C4-2B (cell line): ENCODE data around the gene DCLK1.

Source experiments
- H3K27ac ChIP-seq: fragments of 450-650 bp; 2 replicates; pipeline ENCODE4 v1.5.1; 2017
- ZFX ChIP-seq: fragments of 450-650 bp; IDR thresholded peaks from 2 replicates; pipeline ENCODE4 v1.6.1; 2017
- TF ChIP-seq, protein P1 (sequence below): fragments of 450-650 bp; conservative IDR thresholded peaks from 2 replicates; pipeline ENCODE4 v1.5.1; 2017; ENCODE audit warnings: mild to moderate bottlenecking

DCLK1 gene

GRCh38 chr13:35945368-35945767, 185.8 kb downstream of the DCLK1 start:
- no peak overlapping the region for H3K27ac ChIP-seq
- no peak for TF ChIP-seq ZFX
- TF ChIP-seq, protein P1, sequence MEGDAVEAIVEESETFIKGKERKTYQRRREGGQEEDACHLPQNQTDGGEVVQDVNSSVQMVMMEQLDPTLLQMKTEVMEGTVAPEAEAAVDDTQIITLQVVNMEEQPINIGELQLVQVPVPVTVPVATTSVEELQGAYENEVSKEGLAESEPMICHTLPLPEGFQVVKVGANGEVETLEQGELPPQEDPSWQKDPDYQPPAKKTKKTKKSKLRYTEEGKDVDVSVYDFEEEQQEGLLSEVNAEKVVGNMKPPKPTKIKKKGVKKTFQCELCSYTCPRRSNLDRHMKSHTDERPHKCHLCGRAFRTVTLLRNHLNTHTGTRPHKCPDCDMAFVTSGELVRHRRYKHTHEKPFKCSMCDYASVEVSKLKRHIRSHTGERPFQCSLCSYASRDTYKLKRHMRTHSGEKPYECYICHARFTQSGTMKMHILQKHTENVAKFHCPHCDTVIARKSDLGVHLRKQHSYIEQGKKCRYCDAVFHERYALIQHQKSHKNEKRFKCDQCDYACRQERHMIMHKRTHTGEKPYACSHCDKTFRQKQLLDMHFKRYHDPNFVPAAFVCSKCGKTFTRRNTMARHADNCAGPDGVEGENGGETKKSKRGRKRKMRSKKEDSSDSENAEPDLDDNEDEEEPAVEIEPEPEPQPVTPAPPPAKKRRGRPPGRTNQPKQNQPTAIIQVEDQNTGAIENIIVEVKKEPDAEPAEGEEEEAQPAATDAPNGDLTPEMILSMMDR, result no peak

DNA sequence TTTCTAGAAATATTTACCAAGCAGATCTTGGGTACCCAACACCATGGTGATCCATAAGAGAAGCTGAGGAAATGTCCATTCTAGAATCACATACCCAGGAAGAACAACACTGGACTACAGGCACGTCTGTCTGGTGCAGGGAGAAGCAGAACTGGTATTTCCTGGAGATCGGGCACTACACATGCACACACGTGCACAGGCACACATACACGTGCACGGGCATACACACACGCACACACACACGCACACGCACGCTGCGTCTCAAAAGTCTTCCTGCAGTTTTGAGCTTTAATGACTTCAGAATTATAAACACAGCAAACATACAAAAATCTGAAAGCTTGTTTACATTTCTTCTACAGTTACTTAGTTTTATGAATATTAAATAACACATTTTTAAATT, 189.8 kb downstream of the DCLK1 start:
- H3K27ac ChIP-seq, result no peak overlapping the region
- TF ChIP-seq, protein P1, result no peak
- TF ChIP-seq ZFX, result no peak

DNA sequence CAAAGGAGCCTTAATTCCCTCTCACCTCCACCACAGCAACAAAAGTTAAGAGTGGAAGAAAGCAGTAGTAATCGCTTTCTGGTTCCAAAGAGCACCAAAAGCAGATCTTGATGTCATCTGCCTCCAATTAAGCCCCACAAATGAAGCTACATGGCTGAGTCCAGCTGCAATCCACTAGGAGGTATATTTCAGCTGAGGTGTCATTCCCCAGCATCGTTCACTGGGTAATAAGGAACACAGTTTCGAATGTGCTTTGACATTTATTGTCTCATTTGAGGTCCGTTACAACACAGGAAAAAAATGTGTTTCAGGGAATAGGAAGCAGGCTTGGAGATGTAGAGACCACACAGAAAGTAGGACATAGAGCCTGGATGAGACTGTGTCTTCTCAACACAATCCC, 190.4 kb downstream of the DCLK1 start:
- no peak overlapping the region for H3K27ac ChIP-seq
- TF ChIP-seq, protein P1, result no peak
- TF ChIP-seq ZFX, result no peak

DNA sequence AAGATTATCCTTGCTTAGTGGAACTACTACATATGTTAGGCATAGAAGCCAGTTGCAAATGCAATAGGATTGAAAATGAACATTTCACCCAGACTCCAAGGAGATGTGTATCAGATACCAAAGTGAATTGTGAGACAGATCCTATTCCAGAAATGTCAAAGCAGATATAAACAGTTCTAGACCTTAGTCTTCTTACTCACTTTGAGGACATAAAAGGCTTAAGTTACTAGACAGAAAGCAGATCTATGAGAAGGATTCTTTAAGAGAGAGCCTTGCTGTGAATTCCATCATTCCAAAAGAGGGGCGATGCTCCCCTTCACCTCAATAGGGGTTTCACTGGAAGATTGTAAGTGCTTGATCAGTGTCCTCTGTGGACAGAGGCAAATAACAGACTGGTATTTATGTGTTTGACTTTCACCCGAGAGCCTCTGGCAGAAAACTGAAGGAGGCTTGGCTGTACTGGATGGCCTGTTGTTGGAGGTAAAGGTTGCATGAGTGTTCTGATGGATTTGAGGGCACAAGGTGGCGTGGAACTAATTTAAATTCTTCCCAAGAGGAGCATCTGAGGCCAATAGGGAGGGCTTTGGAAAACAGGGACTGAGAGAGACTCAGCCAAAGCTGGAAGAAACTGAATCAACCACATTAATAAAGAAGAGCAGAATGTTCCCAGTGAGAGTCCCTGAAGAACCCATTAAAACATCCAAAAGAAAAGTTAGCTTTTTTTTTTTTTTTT, 194.8 kb downstream of the DCLK1 start:
- TF ChIP-seq, protein P1, result no peak
- TF ChIP-seq ZFX, result no peak
- H3K27ac ChIP-seq, result no peak overlapping the region

DNA sequence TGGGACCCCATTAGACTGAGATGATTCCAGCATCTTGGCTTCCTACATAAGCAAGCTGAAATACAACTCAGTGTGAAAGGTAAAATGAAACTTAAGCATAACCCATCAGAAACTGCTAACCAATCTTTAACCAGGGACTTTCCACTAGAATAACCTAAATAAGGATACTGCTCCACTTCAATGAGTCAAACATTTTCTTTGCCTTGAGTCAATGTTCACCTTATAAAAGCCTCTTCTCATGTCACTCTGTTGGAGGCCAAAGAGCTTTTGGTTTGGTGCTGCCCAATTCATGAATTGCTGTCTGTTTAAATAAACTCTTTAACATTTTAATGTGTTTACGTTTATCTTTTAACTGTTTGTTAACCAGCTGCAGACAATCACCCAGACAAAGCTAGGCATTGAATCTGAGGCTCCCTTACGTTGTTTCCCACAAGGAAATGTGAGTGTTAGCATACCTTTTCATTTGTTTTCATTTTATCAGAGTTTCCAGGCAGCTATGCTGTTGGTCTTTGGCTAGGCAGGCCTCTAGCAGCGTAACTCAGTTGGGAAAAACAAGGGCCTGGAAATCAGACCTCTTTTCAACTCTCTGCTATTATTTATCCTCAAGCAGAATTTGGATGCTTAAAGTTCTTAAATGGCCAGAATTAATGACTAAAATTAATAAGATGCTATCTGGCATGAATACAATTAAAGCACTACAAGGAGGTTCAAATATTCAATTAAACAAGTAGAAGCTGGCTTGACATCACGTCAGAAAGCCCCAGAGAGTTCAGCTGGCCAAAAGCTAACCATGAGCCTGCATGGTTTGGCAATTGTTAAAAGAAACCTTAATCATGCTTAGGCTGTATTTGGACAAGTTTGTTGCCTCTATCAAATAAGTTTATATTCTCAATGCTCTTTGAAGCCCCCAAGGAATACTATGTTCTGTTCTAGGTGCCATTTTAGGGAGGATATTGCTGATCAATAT, 200.2 kb downstream of the DCLK1 start:
- TF ChIP-seq, protein P1, result no peak
- no peak for TF ChIP-seq ZFX
- no peak overlapping the region for H3K27ac ChIP-seq

- H3K27ac ChIP-seq, result no peak overlapping the region
- TF ChIP-seq, protein P1, result no peak
- TF ChIP-seq ZFX, result no peak
Measured at GRCh38 chr13:35927567-35928021, 203.6 kb downstream of the DCLK1 start.
